ENCODE results near the gene DISP2. TPM values are rescaled to one million over a fixed set of nuclear protein-coding genes. Genes with fewer than 3 reads are reported as not detected.

The DISP2 gene
- total RNA-seq, 2 donors from 2014 or later, result 0.02 to 0.03 TPM

DNA sequence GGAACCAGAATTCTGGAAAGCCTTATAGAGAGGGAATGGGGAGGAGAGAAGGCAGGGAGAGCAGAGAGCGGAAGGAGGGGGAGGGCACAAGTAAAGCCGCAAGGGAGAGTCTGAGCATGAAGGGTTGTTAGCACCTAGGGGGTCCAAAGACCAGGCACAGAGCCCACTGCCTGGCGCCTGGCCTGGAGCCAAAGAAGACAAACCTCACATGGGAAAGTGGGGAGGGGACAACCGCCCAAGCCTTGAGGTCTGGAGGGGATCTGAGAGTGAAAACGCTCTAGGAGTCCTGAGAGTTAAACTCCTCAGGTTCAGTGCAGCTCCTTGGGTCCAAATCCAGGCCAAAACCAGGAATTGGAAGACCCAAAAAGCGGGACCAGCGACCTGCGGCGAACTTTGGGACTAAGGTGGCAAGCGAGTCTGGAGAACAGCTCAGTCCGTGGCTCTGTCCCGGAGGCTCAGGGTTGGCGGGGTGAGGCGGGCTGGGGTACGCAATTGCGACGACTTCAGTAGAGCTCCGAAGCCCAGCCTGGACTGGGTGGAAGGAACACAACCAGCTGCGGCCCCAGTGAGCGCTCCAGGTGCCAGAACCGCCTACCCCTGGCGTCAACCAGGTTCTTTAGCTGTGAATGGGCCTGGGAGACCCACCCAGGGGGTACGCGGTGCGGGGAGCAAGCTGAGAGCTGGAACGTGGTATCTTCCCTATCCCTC is 35.3 kb upstream of the DISP2 start:
- ATAC-seq, result peak; percentile 0
- DNase-seq, result no peak

DNA sequence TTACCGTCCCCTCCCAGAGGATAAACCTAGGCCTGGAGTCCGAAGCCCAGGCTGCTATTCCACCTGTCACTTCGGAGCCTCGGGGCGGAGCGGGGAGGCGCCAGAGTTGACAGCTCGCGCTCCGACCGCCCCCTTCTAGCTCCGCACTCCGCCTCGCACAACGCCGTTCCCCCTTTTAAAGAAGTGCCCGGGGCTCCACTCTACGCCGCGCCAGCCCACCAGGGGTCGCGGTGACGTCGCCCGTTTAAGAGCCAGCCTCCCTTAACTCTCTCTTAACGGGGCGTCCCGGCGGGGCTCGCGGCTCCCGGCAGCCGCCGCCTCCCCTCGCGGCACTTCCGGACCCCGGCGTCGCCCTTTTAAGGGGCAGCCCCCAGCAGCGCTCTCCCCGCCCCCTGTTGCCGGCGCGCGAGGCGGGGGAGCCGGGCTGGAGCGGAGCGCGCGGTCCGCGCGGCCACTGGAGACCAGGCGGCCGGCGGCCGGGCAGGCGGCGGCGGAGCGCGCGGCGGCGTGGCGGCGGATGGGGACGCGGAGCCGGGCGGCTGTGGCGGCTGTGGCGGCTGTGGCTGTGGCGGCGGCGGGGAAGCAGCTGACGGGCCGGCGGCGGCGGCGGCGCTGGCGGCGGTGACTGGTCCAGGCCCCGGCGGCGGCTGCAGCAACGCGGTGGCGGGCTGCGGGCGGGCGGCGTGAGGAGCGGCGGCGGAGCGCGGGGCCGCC is 34.6 kb upstream of the DISP2 start, which contains the start of gene INAFM2:
INAFM2 (plus strand) TSS at position 454 of the 714 bp plus-strand sequence. CDS start 364 bp downstream, outside the sequence.
- Mint-ChIP-seq H3K4me1 (peaks cover 19% of the 10 kb centered on the region), H3K27me3 (peaks cover 8% of the 10 kb centered on the region), H3K27ac (peak within 1 kb of the TSS; percentile 62), H3K4me3 (peak within 1 kb of the TSS; percentile 88), H3K36me3 (ENCODE audit: low read depth) (no peaks in the 10 kb centered on the region)
- ATAC-seq, result peak; percentile 91
- peak; percentile 76 to 87 (median 87) for DNase-seq
- H3K9me3 ChIP-seq (ENCODE audit: control insufficient read depth, low read length, poor library complexity, severe bottlenecking), result no peaks in the 10 kb centered on the region

More for the DNA sequence above, 35.3 kb upstream of the DISP2 start:
- no peaks in the 10 kb centered on the region for H3K9me3 ChIP-seq (ENCODE audit: control insufficient read depth, low read length, poor library complexity, severe bottlenecking)
- Mint-ChIP-seq H3K4me1 (peaks cover 19% of the 10 kb centered on the region), H3K4me3 (peak overlapping the region; percentile 88), H3K36me3 (ENCODE audit: low read depth) (no peaks in the 10 kb centered on the region), H3K27me3 (peaks cover 8% of the 10 kb centered on the region), H3K27ac (peak overlapping the region; percentile 24)

DNA sequence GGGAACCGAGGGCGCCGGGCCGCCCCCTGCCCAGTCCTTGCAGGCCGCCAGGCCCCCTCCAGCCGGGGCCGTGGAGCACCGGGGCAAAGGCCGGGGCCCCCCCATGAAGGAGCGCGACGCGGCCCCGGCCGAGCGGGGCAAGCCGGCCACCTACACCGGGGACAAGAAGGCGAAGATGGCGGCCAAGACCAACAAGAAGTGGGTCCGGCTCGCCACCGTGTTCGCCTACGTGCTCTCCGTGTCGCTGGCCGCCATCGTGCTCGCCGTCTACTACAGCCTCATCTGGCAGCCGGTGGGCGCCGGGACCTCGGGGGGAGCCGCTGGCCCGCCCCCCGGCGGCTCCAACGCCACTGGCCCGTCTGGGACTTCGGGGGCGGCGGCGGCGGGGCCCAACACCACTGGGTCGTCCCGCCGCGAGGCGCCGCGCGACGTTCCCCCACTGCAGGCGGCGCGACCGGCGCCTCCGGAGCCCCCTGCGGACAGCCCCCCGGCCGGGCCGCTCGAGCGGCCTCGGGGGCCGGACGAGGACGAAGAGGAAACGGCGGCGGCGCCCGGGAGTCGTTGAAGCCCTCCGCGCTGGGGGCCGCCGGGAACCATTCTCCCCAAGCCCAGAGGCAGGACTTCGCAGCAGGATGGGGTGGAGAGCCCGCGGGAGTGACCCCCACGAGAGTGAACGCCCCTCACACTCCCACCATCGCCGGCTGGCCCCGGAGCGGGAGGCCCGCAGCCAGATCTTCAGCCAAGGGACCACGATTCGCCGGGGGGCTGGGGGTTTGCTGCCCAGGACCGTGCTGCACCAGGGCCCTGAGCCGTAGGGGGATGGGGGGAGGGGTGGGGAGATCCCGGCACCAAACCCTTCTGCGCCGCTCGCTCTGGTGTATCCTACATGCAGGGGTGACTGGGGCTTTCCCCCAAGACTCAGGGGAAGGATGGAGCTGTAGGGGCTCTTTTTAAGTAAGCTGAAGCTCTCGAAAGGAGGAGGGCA is 33.8 kb upstream of the DISP2 start:
- H3K27ac Mint-ChIP-seq, result peak overlapping the region; percentile 62
- peaks cover 24% of the 10 kb centered on the region for H3K4me1 Mint-ChIP-seq
- peaks cover 8% of the 10 kb centered on the region for H3K27me3 Mint-ChIP-seq
- H3K4me3 Mint-ChIP-seq, result peak overlapping the region; percentile 86
- H3K9me3 ChIP-seq (ENCODE audit: control insufficient read depth, low read length, poor library complexity, severe bottlenecking), result no peaks in the 10 kb centered on the region
- ATAC-seq (no peak), DNase-seq (peak in 1 of 3 donors; percentile 23)
- no peaks in the 10 kb centered on the region for H3K36me3 Mint-ChIP-seq (ENCODE audit: low read depth)

DNA sequence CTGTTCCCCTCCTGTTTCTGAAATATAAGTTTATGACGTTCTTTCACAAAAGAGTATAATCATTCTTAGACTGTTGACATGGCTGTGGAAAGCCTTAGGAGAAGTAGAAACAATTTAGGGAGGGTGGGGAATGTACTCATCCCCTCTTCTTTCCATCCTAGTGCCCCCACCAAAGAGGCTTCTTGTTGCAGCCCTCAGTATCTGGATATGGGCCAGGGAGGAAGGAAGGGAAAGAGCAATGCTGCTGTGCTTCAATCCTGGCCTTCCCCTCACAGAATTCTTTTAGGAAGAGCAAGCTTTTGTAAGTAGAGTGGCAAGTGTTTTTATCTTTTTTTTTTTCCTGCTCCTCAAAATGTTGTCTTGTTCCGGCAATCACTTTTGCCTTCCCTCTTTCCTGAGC is 32.8 kb upstream of the DISP2 start:
- DNase-seq, result no peak
- Mint-ChIP-seq H3K4me3 (peak overlapping the region; percentile 86), H3K36me3 (ENCODE audit: low read depth) (no peaks in the 10 kb centered on the region), H3K4me1 (peaks cover 24% of the 10 kb centered on the region), H3K27me3 (peaks cover 2% of the 10 kb centered on the region), H3K27ac (peak overlapping the region; percentile 62)
- H3K9me3 ChIP-seq (ENCODE audit: control insufficient read depth, low read length, poor library complexity, severe bottlenecking), result no peaks in the 10 kb centered on the region
- no peak for ATAC-seq

DNA sequence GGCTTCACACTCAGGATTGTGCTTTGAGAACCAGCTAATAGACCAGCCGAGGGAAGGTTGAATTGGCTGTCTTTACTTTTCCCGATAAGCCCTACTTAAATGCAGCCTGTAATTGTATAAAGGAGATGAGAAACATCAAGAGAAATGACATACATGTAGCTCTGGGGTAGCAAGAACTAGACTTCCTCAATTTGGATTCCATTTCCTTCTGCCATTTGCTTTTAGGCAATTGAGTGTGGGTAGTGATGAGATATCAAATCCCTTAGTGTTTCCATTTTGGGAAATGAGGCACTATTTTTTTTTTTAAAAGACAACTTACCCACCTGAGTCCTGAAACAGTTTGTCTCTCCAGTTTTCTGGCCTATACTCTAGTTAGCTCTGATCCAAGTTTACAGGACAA is 32.3 kb upstream of the DISP2 start:
- ATAC-seq (no peak), DNase-seq (no peak)
- Mint-ChIP-seq H3K4me3 (no peak overlapping the region), H3K27me3 (no peaks in the 10 kb centered on the region), H3K27ac (peak overlapping the region; percentile 62), H3K36me3 (ENCODE audit: low read depth) (no peaks in the 10 kb centered on the region), H3K4me1 (peaks cover 24% of the 10 kb centered on the region)
- H3K9me3 ChIP-seq (ENCODE audit: control insufficient read depth, low read length, poor library complexity, severe bottlenecking), result no peaks in the 10 kb centered on the region

DNA sequence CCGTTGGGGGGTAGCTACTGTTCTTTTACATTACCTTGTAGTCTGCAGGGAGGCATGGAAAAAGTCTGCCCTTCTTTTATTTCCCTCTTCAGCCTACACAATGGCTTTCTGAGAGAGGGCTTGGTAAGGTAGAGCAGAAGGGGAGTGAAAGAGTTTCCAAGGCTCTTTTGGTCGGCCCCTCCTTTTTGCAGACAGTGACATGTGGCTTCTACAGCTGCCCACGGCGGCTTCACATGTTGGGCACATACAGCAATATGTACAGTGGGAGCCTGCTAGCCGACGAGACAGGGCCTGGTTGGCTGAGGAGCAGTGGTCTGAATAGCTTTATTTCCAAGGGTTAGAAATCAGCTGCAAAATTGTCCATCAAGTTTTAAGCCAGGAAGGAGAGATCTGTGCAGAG is 30.6 kb upstream of the DISP2 start:
- no peaks in the 10 kb centered on the region for H3K9me3 ChIP-seq (ENCODE audit: control insufficient read depth, low read length, poor library complexity, severe bottlenecking)
- ATAC-seq (no peak), DNase-seq (no peak)
- peaks cover 14% of the 10 kb centered on the region for H3K4me1 Mint-ChIP-seq
- H3K27ac Mint-ChIP-seq, result no peak overlapping the region
- H3K27me3 Mint-ChIP-seq, result no peaks in the 10 kb centered on the region
- H3K36me3 Mint-ChIP-seq (ENCODE audit: low read depth), result no peaks in the 10 kb centered on the region
- H3K4me3 Mint-ChIP-seq, result no peak overlapping the region

DNA sequence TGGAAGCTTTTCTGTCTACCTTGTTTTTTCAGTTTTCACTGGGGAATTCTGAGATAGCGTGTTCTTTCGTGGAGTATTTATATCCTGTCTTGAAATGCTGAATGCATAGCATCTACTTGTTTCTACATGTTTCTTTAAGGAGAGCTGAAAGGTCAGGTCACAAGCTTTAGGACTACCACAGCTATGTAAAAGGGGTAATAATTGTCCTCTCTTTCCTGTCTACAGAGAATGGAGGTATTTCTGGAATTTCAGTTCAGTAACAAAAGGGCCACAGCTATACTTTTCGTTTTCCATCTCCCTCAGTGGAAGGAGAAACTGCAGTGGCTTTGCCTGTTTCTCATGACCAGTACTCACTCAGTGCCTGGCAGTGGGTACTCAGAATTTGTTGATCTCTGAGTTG is 29.8 kb upstream of the DISP2 start:
- ATAC-seq (no peak), DNase-seq (no peak)
- no peaks in the 10 kb centered on the region for H3K27me3 Mint-ChIP-seq
- no peaks in the 10 kb centered on the region for H3K9me3 ChIP-seq (ENCODE audit: control insufficient read depth, low read length, poor library complexity, severe bottlenecking)
- no peak overlapping the region for H3K4me3 Mint-ChIP-seq
- no peak overlapping the region for H3K27ac Mint-ChIP-seq
- H3K36me3 Mint-ChIP-seq (ENCODE audit: low read depth), result no peaks in the 10 kb centered on the region
- H3K4me1 Mint-ChIP-seq, result peaks cover 15% of the 10 kb centered on the region

DNA sequence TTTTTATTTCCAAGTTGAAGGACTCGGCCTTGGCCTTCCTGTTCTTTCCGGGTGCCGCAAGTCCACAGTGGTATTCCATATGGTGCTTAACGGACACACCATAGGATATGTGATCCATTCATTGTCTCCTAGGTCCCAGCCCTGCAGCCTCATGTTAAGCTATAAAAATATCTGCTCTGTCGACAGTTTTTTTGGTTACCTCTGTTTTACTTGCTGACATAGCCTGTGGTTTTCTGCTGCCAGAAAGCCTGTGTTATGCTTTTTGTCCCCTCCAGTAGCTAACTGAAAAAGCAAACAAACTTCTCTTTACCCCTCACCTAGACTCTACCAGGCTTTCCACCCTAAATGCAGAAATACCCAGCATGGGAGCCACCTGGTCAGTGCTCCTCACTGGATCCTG is 29.3 kb upstream of the DISP2 start:
- H3K9me3 ChIP-seq (ENCODE audit: control insufficient read depth, low read length, poor library complexity, severe bottlenecking), result no peaks in the 10 kb centered on the region
- DNase-seq (no peak), ATAC-seq (no peak)
- Mint-ChIP-seq H3K4me3 (no peak overlapping the region), H3K4me1 (peaks cover 16% of the 10 kb centered on the region), H3K27ac (no peak overlapping the region), H3K36me3 (ENCODE audit: low read depth) (no peaks in the 10 kb centered on the region), H3K27me3 (no peaks in the 10 kb centered on the region)

DNA sequence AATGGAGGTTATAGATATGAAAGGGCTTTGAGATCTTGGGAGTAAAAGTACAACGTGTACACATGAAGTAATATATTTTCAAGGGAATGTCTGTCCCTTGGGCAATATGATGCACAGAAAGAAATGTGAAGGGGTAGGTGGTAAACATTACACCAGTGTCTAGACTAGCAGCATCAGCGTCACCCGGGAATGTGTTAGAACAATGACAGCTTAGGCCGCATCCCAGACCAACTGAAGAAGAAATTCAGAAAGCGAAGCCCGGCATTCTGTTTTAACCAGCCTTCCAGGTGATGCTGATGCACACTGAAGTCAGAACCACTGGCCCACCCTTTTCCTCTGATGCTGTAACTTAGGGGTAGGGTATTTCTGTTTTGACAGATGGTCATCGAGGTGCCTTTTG is 28.2 kb upstream of the DISP2 start:
- ATAC-seq (no peak), DNase-seq (no peak)
- no peaks in the 10 kb centered on the region for H3K9me3 ChIP-seq (ENCODE audit: control insufficient read depth, low read length, poor library complexity, severe bottlenecking)
- Mint-ChIP-seq H3K36me3 (ENCODE audit: low read depth) (no peaks in the 10 kb centered on the region), H3K27me3 (no peaks in the 10 kb centered on the region), H3K4me1 (peaks cover 20% of the 10 kb centered on the region), H3K27ac (no peak overlapping the region), H3K4me3 (no peak overlapping the region)

DNA sequence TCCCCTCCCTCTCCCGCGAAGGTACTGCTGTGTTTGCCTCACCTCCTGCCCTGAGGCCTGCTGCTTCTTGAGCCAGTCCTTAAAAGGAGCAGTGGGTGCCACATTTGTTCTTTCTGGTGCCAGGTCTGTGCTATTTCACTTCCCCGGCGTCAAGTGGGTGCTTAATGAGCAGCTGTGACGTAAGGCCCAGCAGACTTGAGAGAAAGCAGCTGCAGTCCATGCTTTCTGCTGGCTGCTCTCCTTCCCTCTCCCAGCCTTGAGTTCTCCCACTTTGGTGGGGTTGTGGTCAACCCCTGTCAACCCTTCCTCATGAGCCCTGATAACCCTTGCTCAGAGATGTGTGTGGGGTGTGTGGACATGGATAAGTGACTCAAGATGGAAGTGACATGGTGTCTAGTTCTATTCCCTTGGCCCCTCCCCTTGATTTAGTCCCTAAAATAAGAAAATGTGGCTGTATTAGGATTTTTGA is 27.6 kb upstream of the DISP2 start:
- Mint-ChIP-seq H3K27ac (no peak overlapping the region), H3K4me3 (no peak overlapping the region), H3K4me1 (peaks cover 17% of the 10 kb centered on the region), H3K27me3 (no peaks in the 10 kb centered on the region), H3K36me3 (ENCODE audit: low read depth) (no peaks in the 10 kb centered on the region)
- DNase-seq (no peak), ATAC-seq (no peak)
- H3K9me3 ChIP-seq (ENCODE audit: control insufficient read depth, low read length, poor library complexity, severe bottlenecking), result no peaks in the 10 kb centered on the region

DNA sequence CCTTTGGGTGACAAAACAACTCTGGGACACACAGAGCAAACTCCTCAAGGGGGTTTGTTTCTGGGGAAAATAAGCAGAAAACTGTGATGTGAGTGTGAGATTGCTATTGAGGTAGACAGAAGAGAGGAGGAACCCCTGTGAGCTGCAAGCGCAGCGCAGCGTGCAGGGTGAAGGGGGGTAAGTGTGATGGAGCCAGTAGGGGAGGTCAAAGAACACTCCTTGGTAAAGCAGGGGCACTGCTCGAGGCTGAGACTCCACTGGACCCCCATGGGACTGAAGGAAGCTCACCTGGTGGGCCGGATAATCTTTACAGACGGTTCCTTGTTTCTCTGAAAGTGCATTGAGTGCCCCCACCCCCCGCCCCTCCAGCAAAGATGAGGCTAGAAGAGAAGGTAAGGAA is 27.0 kb upstream of the DISP2 start:
- no peak overlapping the region for H3K4me3 Mint-ChIP-seq
- no peak overlapping the region for H3K27ac Mint-ChIP-seq
- H3K9me3 ChIP-seq (ENCODE audit: control insufficient read depth, low read length, poor library complexity, severe bottlenecking), result no peaks in the 10 kb centered on the region
- no peaks in the 10 kb centered on the region for H3K27me3 Mint-ChIP-seq
- H3K4me1 Mint-ChIP-seq, result peaks cover 15% of the 10 kb centered on the region
- H3K36me3 Mint-ChIP-seq (ENCODE audit: low read depth), result no peaks in the 10 kb centered on the region
- no peak for ATAC-seq
- no peak for DNase-seq

DNA sequence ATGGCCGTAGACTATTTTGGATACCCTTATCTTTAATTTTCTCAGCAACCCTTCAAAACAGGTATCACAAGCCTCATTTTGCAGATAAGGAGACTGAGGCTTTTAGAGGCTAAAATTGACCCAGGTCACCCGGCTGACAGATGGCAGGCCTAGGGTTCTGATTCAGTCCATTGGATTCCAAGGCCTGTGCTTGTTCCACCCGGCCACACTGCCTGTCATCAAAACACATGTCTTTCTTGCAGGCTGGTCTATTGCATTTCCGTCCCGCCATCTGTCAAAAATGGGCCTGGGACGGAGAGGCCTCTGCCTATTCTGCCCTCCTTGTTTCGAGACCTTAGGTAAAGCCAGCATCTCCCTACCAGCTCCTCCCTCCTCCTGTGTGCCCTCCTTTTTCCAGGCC is 26.4 kb upstream of the DISP2 start:
- ATAC-seq, result no peak
- H3K4me1 Mint-ChIP-seq, result peaks cover 15% of the 10 kb centered on the region
- DNase-seq, result no peak
- no peaks in the 10 kb centered on the region for H3K36me3 Mint-ChIP-seq (ENCODE audit: low read depth)
- H3K4me3 Mint-ChIP-seq, result no peak overlapping the region
- no peak overlapping the region for H3K27ac Mint-ChIP-seq
- no peaks in the 10 kb centered on the region for H3K27me3 Mint-ChIP-seq
- H3K9me3 ChIP-seq (ENCODE audit: control insufficient read depth, low read length, poor library complexity, severe bottlenecking), result no peaks in the 10 kb centered on the region
